ENCODE measurements around the gene PIGA. TPM values are rescaled to one million over a fixed set of nuclear protein-coding genes. Genes with fewer than 3 reads are reported as not detected.

The PIGA gene, protein sequence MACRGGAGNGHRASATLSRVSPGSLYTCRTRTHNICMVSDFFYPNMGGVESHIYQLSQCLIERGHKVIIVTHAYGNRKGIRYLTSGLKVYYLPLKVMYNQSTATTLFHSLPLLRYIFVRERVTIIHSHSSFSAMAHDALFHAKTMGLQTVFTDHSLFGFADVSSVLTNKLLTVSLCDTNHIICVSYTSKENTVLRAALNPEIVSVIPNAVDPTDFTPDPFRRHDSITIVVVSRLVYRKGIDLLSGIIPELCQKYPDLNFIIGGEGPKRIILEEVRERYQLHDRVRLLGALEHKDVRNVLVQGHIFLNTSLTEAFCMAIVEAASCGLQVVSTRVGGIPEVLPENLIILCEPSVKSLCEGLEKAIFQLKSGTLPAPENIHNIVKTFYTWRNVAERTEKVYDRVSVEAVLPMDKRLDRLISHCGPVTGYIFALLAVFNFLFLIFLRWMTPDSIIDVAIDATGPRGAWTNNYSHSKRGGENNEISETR
- 5.1 and 7.6 TPM in 2 replicates for total RNA-seq

DNA sequence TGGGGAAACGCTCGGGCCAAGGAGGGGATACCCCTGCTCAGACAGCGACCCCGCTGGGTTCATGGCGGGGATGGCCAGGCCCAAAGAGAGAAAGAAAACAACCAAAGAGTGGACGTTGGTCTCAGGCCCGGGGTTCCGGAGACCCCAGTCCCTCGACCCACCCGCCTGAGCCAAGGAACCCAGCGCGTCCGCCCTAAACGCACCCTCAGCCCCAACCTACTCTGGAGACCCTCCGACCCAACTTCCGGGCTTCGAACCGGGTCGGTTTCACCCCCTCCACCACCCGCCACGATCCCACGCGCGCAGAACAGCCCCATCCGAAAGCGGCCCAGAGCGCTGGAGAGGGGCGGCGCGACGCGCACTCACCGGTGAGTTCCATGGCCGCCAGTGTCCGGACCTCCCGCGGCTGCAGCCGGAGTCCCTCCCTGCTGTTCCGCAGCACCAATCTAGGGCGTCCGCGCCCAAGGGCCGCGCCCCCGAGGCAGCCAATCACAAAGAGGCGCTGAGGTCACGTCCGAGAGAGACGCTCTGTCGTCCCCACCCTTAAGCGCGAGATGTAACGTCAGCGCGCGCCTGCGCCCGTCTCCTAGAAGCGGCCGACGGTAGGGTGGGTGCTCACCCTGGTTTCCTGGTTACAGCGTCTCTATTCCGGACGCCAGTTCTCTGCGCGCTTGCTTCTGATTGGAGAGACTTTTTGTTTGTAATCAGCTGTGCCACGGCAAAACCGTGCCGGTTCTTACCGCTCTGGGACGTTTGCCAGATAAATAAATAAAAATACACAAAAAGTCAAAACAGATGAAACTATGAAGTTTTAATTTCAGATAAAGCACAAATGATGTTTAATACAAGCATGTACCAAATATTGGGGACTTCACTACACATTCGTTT lies at the start of gene PIGA:
PIGA (minus strand) TSS at position 389 of the 888 bp plus-strand sequence. CDS start 3,593 bp downstream, outside the sequence.

DNA sequence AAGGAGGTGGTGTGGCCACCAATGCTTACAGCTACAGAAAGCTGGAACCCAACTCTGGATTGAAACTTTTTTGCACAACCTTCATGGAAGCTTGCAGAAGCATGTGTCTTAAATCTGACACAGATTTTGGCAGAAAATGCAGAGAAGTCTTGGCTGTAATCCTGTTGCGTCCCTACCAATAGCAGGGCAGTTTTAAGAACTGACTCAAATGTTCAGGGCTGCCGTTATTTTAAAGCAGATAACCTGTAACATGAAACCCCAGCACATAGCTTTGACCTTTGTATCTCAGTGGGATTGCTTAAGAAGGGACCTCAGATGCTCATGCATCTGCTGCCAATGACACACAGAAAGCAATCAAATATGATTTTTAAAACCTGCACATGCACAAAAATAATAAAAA lies 49.0 kb upstream of the PIGA start, which contains the start of gene VEGFD:
VEGFD (minus strand) TSS at position 110 of the 400 bp plus-strand sequence. CDS start 467 bp downstream, outside the sequence.

DNA sequence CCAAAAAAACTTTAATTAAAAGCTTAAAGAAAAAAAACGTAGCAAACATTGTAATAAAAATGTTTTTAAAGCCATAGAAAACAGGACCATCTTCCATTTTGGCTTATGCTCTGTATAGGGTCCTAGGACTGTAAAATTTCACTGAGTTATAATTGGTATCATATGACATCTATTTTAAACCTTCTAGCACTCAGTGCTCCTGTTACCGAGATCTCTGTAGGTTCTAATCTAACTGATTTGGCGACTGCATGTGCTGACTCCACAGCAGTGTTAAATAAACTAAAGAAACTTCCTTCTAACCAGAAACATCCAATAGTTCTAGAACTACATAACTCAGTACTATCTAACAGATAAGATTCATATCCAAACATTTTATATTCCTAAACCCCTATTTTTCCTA lies 19.8 kb downstream of the PIGA start, which contains the start of gene ASB11:
ASB11 (minus strand) TSS at position 132 of the 400 bp plus-strand sequence; CDS start at position 97, 35 bp downstream.

DNA sequence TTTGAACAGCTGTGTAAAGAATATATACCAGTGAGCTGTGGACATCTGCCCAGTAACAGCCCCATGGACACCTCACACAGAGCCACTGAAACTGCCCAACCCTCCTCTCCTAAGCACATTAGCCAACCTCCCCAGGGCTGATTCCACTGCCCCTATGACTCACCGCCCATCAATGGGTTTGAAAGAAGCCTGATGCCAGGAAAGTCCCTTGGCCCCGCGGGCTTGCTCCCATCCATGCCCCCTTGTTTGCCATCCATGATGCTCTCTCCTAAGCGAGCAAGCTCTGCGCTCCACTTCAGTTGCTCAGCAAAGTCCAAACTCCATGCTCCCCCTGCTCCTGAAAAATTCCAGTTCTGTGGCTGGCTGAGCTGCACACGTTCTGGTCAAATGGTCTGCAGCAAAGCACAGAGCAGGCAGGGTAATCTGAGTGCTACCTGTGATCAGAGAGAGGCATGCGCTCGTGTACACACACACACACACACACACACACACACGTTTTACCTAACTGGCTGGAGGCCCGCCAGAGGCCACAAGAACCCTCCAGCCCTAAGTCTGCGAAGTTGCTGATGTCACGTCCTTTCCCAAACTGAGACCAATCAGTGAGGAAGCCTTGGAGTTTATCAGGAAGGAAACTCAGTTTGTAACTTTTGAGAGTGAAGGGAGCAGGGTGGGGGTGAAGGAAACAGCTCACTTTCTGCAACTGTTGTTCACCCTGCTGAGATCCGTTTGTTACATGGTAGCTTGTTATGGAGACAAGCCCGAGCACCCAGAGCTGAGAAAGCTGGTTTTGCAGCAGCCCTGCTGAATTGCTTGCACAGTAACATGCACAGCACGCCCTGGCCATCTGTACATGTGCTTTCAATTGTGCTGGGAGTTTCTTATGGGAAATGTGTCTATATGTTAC lies 65.5 kb downstream of the PIGA start, which contains the start of gene ASB9:
ASB9 (minus strand) TSS at position 466 of the 904 bp plus-strand sequence; CDS start at position 257, 209 bp downstream.

Other genes with a start within 250 kb of the PIGA start
- 0.74 and 2.0 TPM in 2 replicates for gene ASB9, start 65.4 kb downstream of the PIGA start, total RNA-seq
- not detected in 2 replicates for gene ASB11, start 19.9 kb downstream of the PIGA start, total RNA-seq
- gene VEGFD, start 48.9 kb upstream of the PIGA start, total RNA-seq = under 0.01 TPM in 1 of 2 replicates, not detected in the other
- gene PIR, start 157.8 kb upstream of the PIGA start, total RNA-seq = 7.7 and 8.5 TPM in 2 replicates
- gene BMX, start 165.3 kb upstream of the PIGA start, total RNA-seq = not detected in 2 replicates